SK-N-SH treated with all-trans-retinoic acid at 6 μM for 48 hours (cell line): ENCODE measurements around the gene ABCA9.

Source experiments
- ATAC-seq: fragments of 200-7000 bp; cut with Tn5 transposase; 3 replicates; pipeline ENCODE4 v1.9.1; 2020; ENCODE audit warnings: mild to moderate bottlenecking, moderate library complexity
- ARNTL ChIP-seq: fragments of 450-650 bp; formaldehyde crosslinking; IDR thresholded peaks from 2 replicates; pipeline ENCODE4 v1.5.0; 2020; ENCODE audit warnings: low read depth, mild to moderate bottlenecking, moderate library complexity, borderline replicate concordance
- BACH2 ChIP-seq: fragments of 250-450 bp; sonication (Bioruptor Pico); IDR thresholded peaks from 2 replicates; pipeline ENCODE4 v1.9.0; 2021; ENCODE audit warnings: mild to moderate bottlenecking, borderline replicate concordance
- CSDC2 ChIP-seq: fragments of 250-450 bp; sonication (Bioruptor Pico); IDR thresholded peaks from 2 replicates; pipeline ENCODE4 v1.5.0; 2020; ENCODE audit warnings: mild to moderate bottlenecking, moderate library complexity
- GLIS3 ChIP-seq: fragments of 250-450 bp; sonication (Bioruptor Pico); IDR thresholded peaks from 2 replicates; pipeline ENCODE4 v1.5.0; 2020; ENCODE audit warnings: mild to moderate bottlenecking, moderate library complexity
- ISL1 ChIP-seq: fragments of 250-450 bp; sonication (Bioruptor Pico); IDR thresholded peaks from 2 replicates; pipeline ENCODE4 v2.1.2; 2022; ENCODE audit warnings: mild to moderate bottlenecking, moderate library complexity
- OSR1 ChIP-seq: fragments of 250-450 bp; sonication (Bioruptor Pico); IDR thresholded peaks from 2 replicates; pipeline ENCODE4 v1.8.0; 2022; ENCODE audit warnings: moderate library complexity, mild to moderate bottlenecking, inconsistent platforms
- RARB ChIP-seq: fragments of 250-450 bp; sonication (Bioruptor Pico); IDR thresholded peaks from 2 replicates; pipeline ENCODE4 v1.8.0; 2021; ENCODE audit warnings: mild to moderate bottlenecking, moderate library complexity
- SNAI2 ChIP-seq: fragments of 250-450 bp; sonication (Bioruptor Pico); IDR thresholded peaks from 2 replicates; pipeline ENCODE4 v1.5.0; 2020; ENCODE audit warnings: mild to moderate bottlenecking, moderate library complexity
- TCF4 ChIP-seq: fragments of 250-450 bp; sonication (Bioruptor Pico); IDR thresholded peaks from 2 replicates; pipeline ENCODE4 v1.8.0; 2021; ENCODE audit warnings: mild to moderate bottlenecking, moderate library complexity, borderline replicate concordance
- TOX ChIP-seq: fragments of 250-450 bp; sonication (Bioruptor Pico); IDR thresholded peaks from 2 replicates; pipeline ENCODE4 v1.8.0; 2021; ENCODE audit warnings: mild to moderate bottlenecking, moderate library complexity, borderline replicate concordance
- ZC3H10 ChIP-seq: fragments of 250-450 bp; sonication (Bioruptor Pico); IDR thresholded peaks from 2 replicates; pipeline ENCODE4 v1.5.1; 2021; ENCODE audit warnings: mild to moderate bottlenecking, moderate library complexity
- ZFP3 ChIP-seq: fragments of 250-450 bp; sonication (Bioruptor Pico); IDR thresholded peaks from 2 replicates; pipeline ENCODE4 v1.5.0; 2020; ENCODE audit warnings: mild to moderate bottlenecking, moderate library complexity
- ZFP30 ChIP-seq: fragments of 450-650 bp; formaldehyde crosslinking; IDR thresholded peaks from 2 replicates; pipeline ENCODE4 v1.5.0; 2022; ENCODE audit warnings: mild to moderate bottlenecking, moderate library complexity
- ZNF565 ChIP-seq: fragments of 450-650 bp; formaldehyde crosslinking; conservative IDR thresholded peaks from 2 replicates; pipeline ENCODE4 v1.5.0; 2020; ENCODE audit warnings: low read depth, mild to moderate bottlenecking, moderate library complexity
- ZNF70 ChIP-seq: fragments of 450-650 bp; formaldehyde crosslinking; IDR thresholded peaks from 2 replicates; pipeline ENCODE4 v1.5.0; 2020; ENCODE audit warnings: mild to moderate bottlenecking, moderate library complexity
- ZNF8 ChIP-seq: fragments of 450-650 bp; formaldehyde crosslinking; IDR thresholded peaks from 2 replicates; pipeline ENCODE4 v1.5.0; 2020; ENCODE audit warnings: mild to moderate bottlenecking, moderate library complexity
- TF ChIP-seq, protein P1 (sequence below): fragments of 250-450 bp; sonication (Bioruptor Pico); IDR thresholded peaks from 2 replicates; pipeline ENCODE4 v1.8.0; 2020; ENCODE audit warnings: mild to moderate bottlenecking, moderate library complexity, borderline replicate concordance
- TF ChIP-seq, protein P2 (sequence below): fragments of 250-450 bp; sonication (Bioruptor Pico); IDR thresholded peaks from 2 replicates; pipeline ENCODE4 v1.8.0; 2021; ENCODE audit warnings: low read depth, mild to moderate bottlenecking, moderate library complexity, borderline replicate concordance
- TF ChIP-seq, protein P3 (sequence below): fragments of 250-450 bp; sonication (Bioruptor Pico); IDR thresholded peaks from 2 replicates; pipeline ENCODE4 v1.5.1; 2021; ENCODE audit warnings: mild to moderate bottlenecking, moderate library complexity
- TF ChIP-seq, protein P4 (sequence below): fragments of 250-450 bp; sonication (Bioruptor Pico); IDR thresholded peaks from 2 replicates; pipeline ENCODE4 v1.5.1; 2020; ENCODE audit warnings: low read depth, mild to moderate bottlenecking, moderate library complexity
- TF ChIP-seq, protein P5 (sequence below): fragments of 250-450 bp; sonication (Bioruptor Pico); IDR thresholded peaks from 2 replicates; pipeline ENCODE4 v1.5.0; 2020; ENCODE audit warnings: mild to moderate bottlenecking, moderate library complexity

ABCA9 gene

DNA sequence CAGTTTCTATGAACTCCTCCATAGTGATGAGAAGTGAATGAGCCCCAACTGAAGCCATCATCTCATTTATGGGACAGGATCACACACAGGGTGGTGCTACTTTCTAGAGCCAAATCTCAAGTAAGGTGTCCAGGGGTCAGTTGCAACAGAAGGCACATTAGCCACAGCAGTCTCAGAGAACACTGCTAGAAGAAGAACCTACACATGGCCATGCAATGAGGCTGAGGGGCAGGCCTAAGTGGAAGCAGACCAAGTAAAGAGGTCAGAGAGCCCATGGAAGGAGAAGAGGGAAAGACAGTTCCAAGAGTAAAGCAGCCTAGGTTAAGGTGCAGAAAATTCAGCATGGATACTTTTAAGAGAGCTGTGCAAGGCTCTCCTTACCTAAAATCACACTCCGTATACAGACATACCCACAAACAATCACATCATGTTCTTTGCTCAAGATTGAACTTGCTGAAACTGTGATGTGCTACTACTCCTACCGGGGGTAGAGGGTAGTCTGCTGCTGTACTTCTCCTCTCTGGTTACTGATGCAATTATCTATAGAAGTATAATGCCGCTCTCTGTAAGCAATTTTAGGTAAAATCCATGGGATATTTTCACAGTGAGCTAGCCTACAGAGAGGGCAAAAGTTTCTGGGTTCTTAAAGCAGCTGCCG lies 107.3 kb downstream of the ABCA9 start:
- peak; percentile 18; the same call in 1 of the 3 replicates for ATAC-seq
- TF ChIP-seq, protein P1, sequence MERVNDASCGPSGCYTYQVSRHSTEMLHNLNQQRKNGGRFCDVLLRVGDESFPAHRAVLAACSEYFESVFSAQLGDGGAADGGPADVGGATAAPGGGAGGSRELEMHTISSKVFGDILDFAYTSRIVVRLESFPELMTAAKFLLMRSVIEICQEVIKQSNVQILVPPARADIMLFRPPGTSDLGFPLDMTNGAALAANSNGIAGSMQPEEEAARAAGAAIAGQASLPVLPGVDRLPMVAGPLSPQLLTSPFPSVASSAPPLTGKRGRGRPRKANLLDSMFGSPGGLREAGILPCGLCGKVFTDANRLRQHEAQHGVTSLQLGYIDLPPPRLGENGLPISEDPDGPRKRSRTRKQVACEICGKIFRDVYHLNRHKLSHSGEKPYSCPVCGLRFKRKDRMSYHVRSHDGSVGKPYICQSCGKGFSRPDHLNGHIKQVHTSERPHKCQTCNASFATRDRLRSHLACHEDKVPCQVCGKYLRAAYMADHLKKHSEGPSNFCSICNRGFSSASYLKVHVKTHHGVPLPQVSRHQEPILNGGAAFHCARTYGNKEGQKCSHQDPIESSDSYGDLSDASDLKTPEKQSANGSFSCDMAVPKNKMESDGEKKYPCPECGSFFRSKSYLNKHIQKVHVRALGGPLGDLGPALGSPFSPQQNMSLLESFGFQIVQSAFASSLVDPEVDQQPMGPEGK (CRISPR knock-in tag) = no peak
- TF ChIP-seq TCF4 (CRISPR knock-in tag) (no peak), RARB (CRISPR knock-in tag) (no peak), CSDC2 (CRISPR knock-in tag) (no peak), SNAI2 (CRISPR knock-in tag) (no peak), ZFP3 (CRISPR knock-in tag) (no peak), ZFP30 (CRISPR knock-in tag) (no peak), ISL1 (CRISPR knock-in tag) (no peak), ZNF8 (no peak), GLIS3 (CRISPR knock-in tag) (no peak), ZNF70 (no peak), TOX (CRISPR knock-in tag) (no peak), BACH2 (CRISPR knock-in tag) (no peak), OSR1 (CRISPR knock-in tag) (no peak), ZC3H10 (CRISPR knock-in tag) (no peak)
- TF ChIP-seq, protein P2, sequence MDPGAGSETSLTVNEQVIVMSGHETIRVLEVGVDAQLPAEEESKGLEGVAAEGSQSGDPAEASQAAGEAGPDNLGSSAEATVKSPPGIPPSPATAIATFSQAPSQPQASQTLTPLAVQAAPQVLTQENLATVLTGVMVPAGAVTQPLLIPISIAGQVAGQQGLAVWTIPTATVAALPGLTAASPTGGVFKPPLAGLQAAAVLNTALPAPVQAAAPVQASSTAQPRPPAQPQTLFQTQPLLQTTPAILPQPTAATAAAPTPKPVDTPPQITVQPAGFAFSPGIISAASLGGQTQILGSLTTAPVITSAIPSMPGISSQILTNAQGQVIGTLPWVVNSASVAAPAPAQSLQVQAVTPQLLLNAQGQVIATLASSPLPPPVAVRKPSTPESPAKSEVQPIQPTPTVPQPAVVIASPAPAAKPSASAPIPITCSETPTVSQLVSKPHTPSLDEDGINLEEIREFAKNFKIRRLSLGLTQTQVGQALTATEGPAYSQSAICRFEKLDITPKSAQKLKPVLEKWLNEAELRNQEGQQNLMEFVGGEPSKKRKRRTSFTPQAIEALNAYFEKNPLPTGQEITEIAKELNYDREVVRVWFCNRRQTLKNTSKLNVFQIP (CRISPR knock-in tag) = no peak
- TF ChIP-seq, protein P3, sequence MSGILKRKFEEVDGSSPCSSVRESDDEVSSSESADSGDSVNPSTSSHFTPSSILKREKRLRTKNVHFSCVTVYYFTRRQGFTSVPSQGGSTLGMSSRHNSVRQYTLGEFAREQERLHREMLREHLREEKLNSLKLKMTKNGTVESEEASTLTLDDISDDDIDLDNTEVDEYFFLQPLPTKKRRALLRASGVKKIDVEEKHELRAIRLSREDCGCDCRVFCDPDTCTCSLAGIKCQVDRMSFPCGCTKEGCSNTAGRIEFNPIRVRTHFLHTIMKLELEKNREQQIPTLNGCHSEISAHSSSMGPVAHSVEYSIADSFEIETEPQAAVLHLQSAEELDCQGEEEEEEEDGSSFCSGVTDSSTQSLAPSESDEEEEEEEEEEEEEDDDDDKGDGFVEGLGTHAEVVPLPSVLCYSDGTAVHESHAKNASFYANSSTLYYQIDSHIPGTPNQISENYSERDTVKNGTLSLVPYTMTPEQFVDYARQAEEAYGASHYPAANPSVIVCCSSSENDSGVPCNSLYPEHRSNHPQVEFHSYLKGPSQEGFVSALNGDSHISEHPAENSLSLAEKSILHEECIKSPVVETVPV (CRISPR knock-in tag) = no peak
- TF ChIP-seq, protein P4, sequence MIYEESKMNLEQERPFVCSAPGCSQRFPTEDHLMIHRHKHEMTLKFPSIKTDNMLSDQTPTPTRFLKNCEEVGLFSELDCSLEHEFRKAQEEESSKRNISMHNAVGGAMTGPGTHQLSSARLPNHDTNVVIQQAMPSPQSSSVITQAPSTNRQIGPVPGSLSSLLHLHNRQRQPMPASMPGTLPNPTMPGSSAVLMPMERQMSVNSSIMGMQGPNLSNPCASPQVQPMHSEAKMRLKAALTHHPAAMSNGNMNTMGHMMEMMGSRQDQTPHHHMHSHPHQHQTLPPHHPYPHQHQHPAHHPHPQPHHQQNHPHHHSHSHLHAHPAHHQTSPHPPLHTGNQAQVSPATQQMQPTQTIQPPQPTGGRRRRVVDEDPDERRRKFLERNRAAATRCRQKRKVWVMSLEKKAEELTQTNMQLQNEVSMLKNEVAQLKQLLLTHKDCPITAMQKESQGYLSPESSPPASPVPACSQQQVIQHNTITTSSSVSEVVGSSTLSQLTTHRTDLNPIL (CRISPR knock-in tag) = no peak
- TF ChIP-seq, protein P5, sequence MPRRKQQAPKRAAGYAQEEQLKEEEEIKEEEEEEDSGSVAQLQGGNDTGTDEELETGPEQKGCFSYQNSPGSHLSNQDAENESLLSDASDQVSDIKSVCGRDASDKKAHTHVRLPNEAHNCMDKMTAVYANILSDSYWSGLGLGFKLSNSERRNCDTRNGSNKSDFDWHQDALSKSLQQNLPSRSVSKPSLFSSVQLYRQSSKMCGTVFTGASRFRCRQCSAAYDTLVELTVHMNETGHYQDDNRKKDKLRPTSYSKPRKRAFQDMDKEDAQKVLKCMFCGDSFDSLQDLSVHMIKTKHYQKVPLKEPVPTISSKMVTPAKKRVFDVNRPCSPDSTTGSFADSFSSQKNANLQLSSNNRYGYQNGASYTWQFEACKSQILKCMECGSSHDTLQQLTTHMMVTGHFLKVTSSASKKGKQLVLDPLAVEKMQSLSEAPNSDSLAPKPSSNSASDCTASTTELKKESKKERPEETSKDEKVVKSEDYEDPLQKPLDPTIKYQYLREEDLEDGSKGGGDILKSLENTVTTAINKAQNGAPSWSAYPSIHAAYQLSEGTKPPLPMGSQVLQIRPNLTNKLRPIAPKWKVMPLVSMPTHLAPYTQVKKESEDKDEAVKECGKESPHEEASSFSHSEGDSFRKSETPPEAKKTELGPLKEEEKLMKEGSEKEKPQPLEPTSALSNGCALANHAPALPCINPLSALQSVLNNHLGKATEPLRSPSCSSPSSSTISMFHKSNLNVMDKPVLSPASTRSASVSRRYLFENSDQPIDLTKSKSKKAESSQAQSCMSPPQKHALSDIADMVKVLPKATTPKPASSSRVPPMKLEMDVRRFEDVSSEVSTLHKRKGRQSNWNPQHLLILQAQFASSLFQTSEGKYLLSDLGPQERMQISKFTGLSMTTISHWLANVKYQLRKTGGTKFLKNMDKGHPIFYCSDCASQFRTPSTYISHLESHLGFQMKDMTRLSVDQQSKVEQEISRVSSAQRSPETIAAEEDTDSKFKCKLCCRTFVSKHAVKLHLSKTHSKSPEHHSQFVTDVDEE (CRISPR knock-in tag) = no peak

DNA sequence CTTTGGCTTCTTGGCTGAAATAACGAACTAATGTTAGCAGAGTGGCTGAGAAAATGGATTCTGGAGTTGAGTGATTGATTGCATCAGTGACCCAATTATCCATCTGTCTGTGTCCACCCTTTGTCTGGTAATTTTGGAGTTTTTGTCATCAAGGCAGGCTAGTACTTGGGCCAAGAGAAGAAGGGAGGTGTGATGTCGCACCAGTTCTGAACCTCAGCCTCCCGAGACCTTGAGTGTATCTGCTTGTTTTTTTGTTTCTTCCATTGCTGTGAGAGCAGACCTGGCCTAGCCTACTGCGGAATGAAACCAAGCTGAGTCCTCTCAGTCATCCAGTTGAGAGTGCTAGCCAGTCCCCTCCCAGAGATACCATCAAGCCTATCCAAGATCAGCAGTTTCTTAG lies 110.0 kb downstream of the ABCA9 start:
- ATAC-seq = no peak
- TF ChIP-seq, protein P4 (CRISPR knock-in tag) = no peak
- TF ChIP-seq ZNF8 (no peak), TOX (CRISPR knock-in tag) (no peak), SNAI2 (CRISPR knock-in tag) (no peak), ISL1 (CRISPR knock-in tag) (no peak), ZNF565 (no peak), BACH2 (CRISPR knock-in tag) (no peak), ZNF70 (no peak), CSDC2 (CRISPR knock-in tag) (no peak), ZFP30 (CRISPR knock-in tag) (no peak), ARNTL (no peak)
- TF ChIP-seq, protein P3 (CRISPR knock-in tag) = no peak
- TF ChIP-seq, protein P5 (CRISPR knock-in tag) = no peak
- TF ChIP-seq, protein P2 (CRISPR knock-in tag) = no peak
